Measurements from ENCODE around the gene NTNG2. TPM values are rescaled to one million over a fixed set of nuclear protein-coding genes. Genes with fewer than 3 reads are reported as not detected.
A peak's percentile ranks its signal among the peaks of the same experiment; 100 is the strongest.

NTNG2 gene
- total RNA-seq, 1 donor from 2014 or later: 2.5 TPM

DNA sequence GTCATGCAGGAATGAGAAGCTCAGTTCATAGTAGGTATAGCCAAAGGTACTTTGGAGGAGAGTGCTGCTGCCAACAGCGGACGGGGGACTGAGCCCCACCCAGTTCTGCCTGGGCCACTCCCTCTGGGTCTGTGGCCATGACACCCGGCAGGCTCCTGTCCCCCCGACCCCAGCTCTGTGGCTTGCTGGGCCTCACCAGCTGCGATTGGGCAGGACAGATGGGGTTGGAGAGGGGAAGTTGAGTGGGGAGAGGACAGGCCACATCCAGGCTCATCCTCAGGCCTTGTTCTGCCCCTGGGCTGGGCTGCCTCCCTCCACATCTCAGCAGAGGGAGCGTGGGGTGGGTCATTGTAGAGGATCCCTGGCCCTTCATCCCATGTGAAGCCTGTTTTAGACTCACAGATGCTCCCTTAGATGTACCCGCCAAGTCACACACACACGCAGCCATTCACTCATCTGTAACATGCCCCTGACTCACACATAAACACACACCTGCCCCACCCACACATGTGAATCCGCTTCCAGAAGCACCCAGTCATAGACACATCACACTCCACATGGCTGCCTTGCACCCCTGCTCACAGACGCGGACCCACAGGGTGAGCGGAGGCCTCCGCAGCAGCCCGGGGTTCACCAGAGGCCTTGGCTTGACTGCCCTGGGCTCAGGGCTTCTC lies 48.8 kb downstream of the NTNG2 start:
- Histone ChIP-seq H3K9ac (ENCODE audit: low read length) (no peak overlapping the region), H3K79me2 (ENCODE audit: insufficient read depth, low read length) (no peaks in the 10 kb centered on the region), H2AFZ (ENCODE audit: low read depth, low read length) (no peak overlapping the region), H3K4me3 (ENCODE audit: insufficient read depth, low read depth, low read length) (no peak overlapping the region), H3K4me1 (ENCODE audit: insufficient read depth, low read length) (peaks cover 13% of the 10 kb centered on the region), H3K9me3 (ENCODE audit: insufficient read depth, low read depth, low read length) (no peaks in the 10 kb centered on the region), H3K27ac (ENCODE audit: low read depth, low read length) (peak overlapping the region; percentile 10), H4K20me1 (ENCODE audit: insufficient read depth, low read length) (peaks cover 5% of the 10 kb centered on the region), H3K27me3 (ENCODE audit: insufficient read depth, low read length) (no peaks in the 10 kb centered on the region), H3K4me2 (ENCODE audit: low read length) (no peak overlapping the region), H3K36me3 (ENCODE audit: insufficient read depth, low read length) (no peaks in the 10 kb centered on the region)
- Mint-ChIP-seq H3K4me1 (ENCODE audit: low read depth, unreplicated experiment) (peaks cover 8% of the 10 kb centered on the region), H3K4me3 (ENCODE audit: unreplicated experiment) (no peak overlapping the region), H3K27me3 (ENCODE audit: low read depth, unreplicated experiment) (peaks cover 44% of the 10 kb centered on the region), H3K36me3 (ENCODE audit: low read depth, unreplicated experiment) (no peaks in the 10 kb centered on the region), H3K9me3 (ENCODE audit: unreplicated experiment) (peaks cover 1% of the 10 kb centered on the region), H3K27ac (ENCODE audit: unreplicated experiment) (no peak overlapping the region)
- FAIRE-seq (no peak), DNase-seq (ENCODE audit: low read depth) (peak; percentile 83)
- TF ChIP-seq, protein P1, sequence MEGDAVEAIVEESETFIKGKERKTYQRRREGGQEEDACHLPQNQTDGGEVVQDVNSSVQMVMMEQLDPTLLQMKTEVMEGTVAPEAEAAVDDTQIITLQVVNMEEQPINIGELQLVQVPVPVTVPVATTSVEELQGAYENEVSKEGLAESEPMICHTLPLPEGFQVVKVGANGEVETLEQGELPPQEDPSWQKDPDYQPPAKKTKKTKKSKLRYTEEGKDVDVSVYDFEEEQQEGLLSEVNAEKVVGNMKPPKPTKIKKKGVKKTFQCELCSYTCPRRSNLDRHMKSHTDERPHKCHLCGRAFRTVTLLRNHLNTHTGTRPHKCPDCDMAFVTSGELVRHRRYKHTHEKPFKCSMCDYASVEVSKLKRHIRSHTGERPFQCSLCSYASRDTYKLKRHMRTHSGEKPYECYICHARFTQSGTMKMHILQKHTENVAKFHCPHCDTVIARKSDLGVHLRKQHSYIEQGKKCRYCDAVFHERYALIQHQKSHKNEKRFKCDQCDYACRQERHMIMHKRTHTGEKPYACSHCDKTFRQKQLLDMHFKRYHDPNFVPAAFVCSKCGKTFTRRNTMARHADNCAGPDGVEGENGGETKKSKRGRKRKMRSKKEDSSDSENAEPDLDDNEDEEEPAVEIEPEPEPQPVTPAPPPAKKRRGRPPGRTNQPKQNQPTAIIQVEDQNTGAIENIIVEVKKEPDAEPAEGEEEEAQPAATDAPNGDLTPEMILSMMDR (IDR thresholded peaks at IDR 0.05; ENCODE audit: insufficient read depth, low read depth, low read length): no peak
- no peak for TF ChIP-seq EZH2 (IDR thresholded peaks at IDR 0.05; ENCODE audit: insufficient read depth, low read length)

DNA sequence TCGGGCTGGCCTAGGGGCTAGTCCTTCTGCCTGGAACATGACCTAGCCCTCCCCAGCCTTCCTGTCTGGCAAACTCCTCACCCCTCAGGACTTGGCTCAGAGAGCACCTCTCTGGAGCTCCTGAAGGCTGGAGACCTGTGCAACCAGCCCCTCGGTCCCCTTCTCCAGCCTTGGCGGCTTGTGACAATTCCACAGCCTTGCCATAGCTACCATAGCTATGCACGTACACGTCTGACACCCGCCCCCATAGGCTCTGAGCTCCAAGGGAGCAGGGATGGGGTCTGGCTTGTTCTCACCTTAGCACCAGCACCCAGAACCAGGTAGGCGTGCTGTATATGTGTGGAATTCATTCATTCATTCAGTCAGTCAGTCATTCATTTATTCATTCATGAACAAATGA lies 49.7 kb downstream of the NTNG2 start:
- peaks cover 5% of the 10 kb centered on the region for H4K20me1 ChIP-seq (ENCODE audit: insufficient read depth, low read length)
- TF ChIP-seq EZH2 (IDR thresholded peaks at IDR 0.05; ENCODE audit: insufficient read depth, low read length): no peak
- TF ChIP-seq, protein P1 (IDR thresholded peaks at IDR 0.05; ENCODE audit: insufficient read depth, low read depth, low read length): no peak
- peaks cover 13% of the 10 kb centered on the region for H3K4me1 ChIP-seq (ENCODE audit: insufficient read depth, low read length)
- Mint-ChIP-seq H3K9me3 (ENCODE audit: unreplicated experiment) (peaks cover 1% of the 10 kb centered on the region), H3K36me3 (ENCODE audit: low read depth, unreplicated experiment) (no peaks in the 10 kb centered on the region), H3K27me3 (ENCODE audit: low read depth, unreplicated experiment) (peaks cover 40% of the 10 kb centered on the region), H3K4me1 (ENCODE audit: low read depth, unreplicated experiment) (peaks cover 11% of the 10 kb centered on the region), H3K4me3 (ENCODE audit: unreplicated experiment) (no peak overlapping the region), H3K27ac (ENCODE audit: unreplicated experiment) (no peak overlapping the region)
- H3K4me3 ChIP-seq (ENCODE audit: insufficient read depth, low read depth, low read length): no peak overlapping the region
- no peak for DNase-seq (ENCODE audit: low read depth)
- H3K79me2 ChIP-seq (ENCODE audit: insufficient read depth, low read length): no peaks in the 10 kb centered on the region
- no peak overlapping the region for H3K9ac ChIP-seq (ENCODE audit: low read length)
- no peaks in the 10 kb centered on the region for H3K27me3 ChIP-seq (ENCODE audit: insufficient read depth, low read length)
- no peaks in the 10 kb centered on the region for H3K9me3 ChIP-seq (ENCODE audit: insufficient read depth, low read depth, low read length)
- H3K27ac ChIP-seq (ENCODE audit: low read depth, low read length): no peak overlapping the region
- H3K36me3 ChIP-seq (ENCODE audit: insufficient read depth, low read length): no peaks in the 10 kb centered on the region
- no peak overlapping the region for H2AFZ ChIP-seq (ENCODE audit: low read depth, low read length)
- FAIRE-seq: no peak
- no peak overlapping the region for H3K4me2 ChIP-seq (ENCODE audit: low read length)

DNA sequence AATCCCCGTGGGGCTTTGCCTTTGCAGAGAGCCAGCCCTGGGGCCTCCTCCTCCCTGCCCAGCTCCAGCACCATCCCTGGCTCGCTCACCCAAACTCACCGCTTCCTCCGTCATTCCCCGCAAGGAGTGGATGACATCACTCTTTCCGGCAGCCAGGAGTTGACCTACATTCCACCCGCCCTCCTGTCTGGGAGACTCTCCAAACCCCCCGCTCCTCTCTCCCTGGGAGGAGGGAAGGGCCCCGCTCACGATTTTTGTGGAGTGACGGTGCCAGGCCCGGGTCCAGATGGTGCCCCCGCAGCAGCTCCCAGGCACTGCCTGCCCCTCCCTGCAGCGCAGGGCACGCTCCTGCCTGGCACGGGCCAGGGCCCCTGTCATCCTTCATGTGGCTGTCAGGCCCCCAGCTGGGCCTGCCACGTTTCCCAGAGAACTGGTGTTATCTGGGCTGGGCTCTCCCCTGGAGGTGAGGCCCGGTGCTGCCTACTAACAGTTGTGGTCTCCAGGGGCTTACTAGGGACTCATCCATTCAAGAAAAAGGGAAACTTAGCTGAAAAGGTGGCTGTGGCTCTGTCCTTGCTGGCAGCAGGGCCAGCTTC lies 52.3 kb downstream of the NTNG2 start:
- H3K4me1 ChIP-seq (ENCODE audit: insufficient read depth, low read length): peaks cover 13% of the 10 kb centered on the region
- peaks cover 5% of the 10 kb centered on the region for H4K20me1 ChIP-seq (ENCODE audit: insufficient read depth, low read length)
- no peaks in the 10 kb centered on the region for H3K36me3 Mint-ChIP-seq (ENCODE audit: low read depth, unreplicated experiment)
- H3K9ac ChIP-seq (ENCODE audit: low read length): peak overlapping the region; percentile 73
- H3K27ac Mint-ChIP-seq (ENCODE audit: unreplicated experiment): peak overlapping the region; percentile 76
- H3K27me3 ChIP-seq (ENCODE audit: insufficient read depth, low read length): peaks cover 3% of the 10 kb centered on the region
- H3K79me2 ChIP-seq (ENCODE audit: insufficient read depth, low read length): no peaks in the 10 kb centered on the region
- H3K4me3 Mint-ChIP-seq (ENCODE audit: unreplicated experiment): no peak overlapping the region
- DNase-seq (ENCODE audit: low read depth) (peak; percentile 95), FAIRE-seq (no peak)
- TF ChIP-seq EZH2 (IDR thresholded peaks at IDR 0.05; ENCODE audit: insufficient read depth, low read length): no peak
- TF ChIP-seq, protein P1 (IDR thresholded peaks at IDR 0.05; ENCODE audit: insufficient read depth, low read depth, low read length): no peak
- H3K4me2 ChIP-seq (ENCODE audit: low read length): peak overlapping the region; percentile 74
- no peaks in the 10 kb centered on the region for H3K36me3 ChIP-seq (ENCODE audit: insufficient read depth, low read length)
- H3K9me3 ChIP-seq (ENCODE audit: insufficient read depth, low read depth, low read length): no peaks in the 10 kb centered on the region
- peak overlapping the region; percentile 62 for H3K27ac ChIP-seq (ENCODE audit: low read depth, low read length)
- H3K4me1 Mint-ChIP-seq (ENCODE audit: low read depth, unreplicated experiment): peaks cover 11% of the 10 kb centered on the region
- H2AFZ ChIP-seq (ENCODE audit: low read depth, low read length): peak overlapping the region; percentile 78
- H3K4me3 ChIP-seq (ENCODE audit: insufficient read depth, low read depth, low read length): peak overlapping the region; percentile 8
- peaks cover 1% of the 10 kb centered on the region for H3K9me3 Mint-ChIP-seq (ENCODE audit: unreplicated experiment)
- H3K27me3 Mint-ChIP-seq (ENCODE audit: low read depth, unreplicated experiment): peaks cover 33% of the 10 kb centered on the region
